Embryonic facial prominence (tissue), 1 donor: ENCODE results near the gene EXO1.
"Not testable (repeated sequence)": the region's sequence is repeated elsewhere in the genome, so short reads cannot be mapped to it uniquely, and the experiment has no call there.

Experiments used
- DNase-seq: peaks from one replicate; pipeline ENCODE4 v3.0.0-alpha.2; 2016; ENCODE audit errors: extremely low spot score

EXO1 gene

DNA sequence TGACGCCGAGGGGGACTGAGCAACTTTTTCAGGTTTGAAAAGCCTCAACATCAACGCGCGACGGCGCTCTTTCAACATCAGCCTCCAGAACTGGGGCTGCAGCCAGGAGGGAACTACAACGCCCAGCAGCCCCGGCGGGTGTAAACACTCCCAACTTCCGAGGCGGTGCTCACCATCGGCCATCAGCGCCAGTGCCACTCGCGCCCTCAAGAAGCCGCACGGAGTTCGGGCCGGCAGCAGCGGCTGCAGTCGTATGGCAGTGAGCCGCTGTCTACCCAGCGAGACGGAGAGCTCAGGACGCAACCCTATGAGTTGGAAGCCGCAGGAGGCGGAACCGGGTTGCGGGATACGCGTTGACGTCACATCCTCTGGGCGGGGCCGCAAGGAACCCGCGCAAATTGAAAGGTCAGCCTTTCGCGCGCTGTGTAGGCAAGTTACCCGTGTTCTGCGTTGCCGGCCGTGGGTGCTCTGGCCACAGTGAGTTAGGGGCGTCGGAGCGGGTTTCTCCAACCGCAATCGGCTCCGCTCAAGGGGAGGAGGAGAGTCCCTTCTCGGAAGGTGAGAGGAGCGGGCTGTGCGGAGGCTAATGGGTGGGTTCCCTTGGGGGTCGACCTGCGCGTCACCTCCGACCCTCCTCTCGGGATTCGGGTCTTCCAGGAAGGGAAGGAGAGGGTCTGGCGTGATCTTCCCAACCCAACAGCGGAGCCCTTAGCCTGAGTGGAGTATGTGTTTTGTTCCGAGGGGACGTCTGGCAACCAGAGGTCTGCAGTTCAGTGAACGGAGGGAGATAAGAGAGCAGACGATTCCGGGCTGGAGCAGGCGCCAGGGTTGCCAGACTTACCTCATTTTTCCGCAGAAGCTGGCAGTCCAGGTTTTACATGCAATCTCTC is at the start of gene EXO1:
Gene EXO1, plus strand, starts transcription at position 409 of the 890 bp plus-strand sequence. CDS start 2,222 bp downstream, outside the sequence.
- peak; percentile 83 for DNase-seq

DNA sequence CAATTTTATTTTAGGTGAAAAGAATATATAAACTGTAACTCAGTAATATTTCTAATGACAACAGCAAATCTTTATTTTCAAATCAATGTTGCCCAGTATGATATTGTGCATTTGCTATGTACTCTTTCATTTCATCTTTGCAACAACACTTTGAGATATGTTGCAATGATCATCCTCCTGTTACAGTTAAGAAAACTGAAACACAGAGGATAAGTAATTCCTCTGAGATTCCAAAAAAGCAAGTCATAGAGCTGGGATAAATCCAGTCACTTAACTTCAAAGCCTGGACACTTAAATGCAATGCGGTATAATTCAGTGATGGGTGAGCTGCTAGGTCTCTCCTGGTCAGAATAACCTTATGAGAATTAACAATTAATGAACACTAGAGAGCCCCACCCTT is 48.6 kb upstream of the EXO1 start:
- no peak for DNase-seq

GRCh38 chr1:241800640-241801039 is 47.4 kb upstream of the EXO1 start:
- no peak for DNase-seq

- DNase-seq: no peak
These were observed 45.1 kb upstream of the EXO1 start for GRCh38 chr1:241802863-241803262.

- DNase-seq: not testable (repeated sequence)
These were observed 43.3 kb upstream of the EXO1 start for GRCh38 chr1:241804706-241805105.

GRCh38 chr1:241808265-241808664 is 39.7 kb upstream of the EXO1 start:
- no peak for DNase-seq

DNA sequence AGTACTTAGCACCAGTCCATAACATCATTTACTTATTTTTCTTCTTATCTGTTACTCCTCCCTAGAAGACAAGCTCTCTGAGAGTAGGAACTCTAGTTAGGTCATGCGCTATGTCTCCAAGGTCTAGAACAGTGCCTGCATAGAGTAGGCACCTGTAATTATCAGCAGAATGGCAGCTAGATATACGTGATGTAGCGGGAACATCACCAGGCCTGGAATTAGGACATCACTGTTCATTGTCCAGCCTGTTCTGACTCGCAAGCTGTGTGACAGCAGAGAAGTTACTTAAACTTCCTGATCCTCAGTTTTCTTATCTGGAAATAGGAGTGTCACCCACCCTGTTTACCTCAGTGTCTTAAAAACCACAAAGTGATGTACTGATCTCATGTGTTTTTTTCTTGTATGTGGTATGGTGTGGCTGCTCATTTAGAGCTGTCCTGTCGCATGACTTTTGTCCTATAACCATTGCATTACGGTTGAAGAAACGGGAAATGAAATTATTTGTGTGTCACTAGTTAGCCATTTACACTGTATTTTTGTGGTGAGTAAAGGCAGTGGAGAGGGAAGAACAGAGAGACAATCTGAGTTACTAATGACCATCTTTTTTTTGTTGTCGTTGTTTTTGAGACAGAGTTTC is 37.1 kb upstream of the EXO1 start:
- no peak for DNase-seq

DNA sequence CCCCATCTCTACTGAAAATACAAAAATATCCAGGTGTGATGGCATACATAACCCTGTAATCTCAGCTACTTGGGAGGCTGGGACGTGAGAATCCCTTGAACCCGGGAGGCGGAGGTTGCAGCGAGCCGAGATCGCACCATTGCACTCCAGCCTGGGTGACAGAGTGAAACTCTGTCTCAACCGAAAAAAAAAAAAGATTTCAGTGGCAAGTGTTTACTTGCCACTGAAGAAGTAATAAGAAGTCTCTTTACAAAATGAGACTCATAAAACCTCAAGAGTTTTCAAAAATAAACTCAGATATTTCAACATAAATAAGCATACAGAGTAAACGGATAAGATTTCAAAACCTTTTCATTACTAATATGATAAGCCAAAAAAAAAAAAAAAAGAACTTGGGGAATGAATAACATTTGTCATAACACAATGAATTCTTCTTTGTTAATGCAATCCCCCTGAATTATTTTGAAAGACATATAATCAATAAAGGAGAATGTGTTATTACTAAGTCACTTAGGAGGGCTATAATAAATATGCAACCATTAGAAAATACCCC is 34.2 kb upstream of the EXO1 start:
- DNase-seq: no peak

- DNase-seq: no peak
These were observed 32.0 kb upstream of the EXO1 start for GRCh38 chr1:241816008-241816407.

GRCh38 chr1:241817331-241817792 is 30.6 kb upstream of the EXO1 start:
- no peak for DNase-seq

- no peak for DNase-seq
These were observed 29.9 kb upstream of the EXO1 start for GRCh38 chr1:241817956-241818612.

GRCh38 chr1:241819340-241819866 is 28.6 kb upstream of the EXO1 start:
- no peak for DNase-seq

- no peak for DNase-seq
These were observed 26.6 kb upstream of the EXO1 start for GRCh38 chr1:241821363-241821762.

GRCh38 chr1:241822846-241823245 is 25.2 kb upstream of the EXO1 start:
- no peak for DNase-seq

DNA sequence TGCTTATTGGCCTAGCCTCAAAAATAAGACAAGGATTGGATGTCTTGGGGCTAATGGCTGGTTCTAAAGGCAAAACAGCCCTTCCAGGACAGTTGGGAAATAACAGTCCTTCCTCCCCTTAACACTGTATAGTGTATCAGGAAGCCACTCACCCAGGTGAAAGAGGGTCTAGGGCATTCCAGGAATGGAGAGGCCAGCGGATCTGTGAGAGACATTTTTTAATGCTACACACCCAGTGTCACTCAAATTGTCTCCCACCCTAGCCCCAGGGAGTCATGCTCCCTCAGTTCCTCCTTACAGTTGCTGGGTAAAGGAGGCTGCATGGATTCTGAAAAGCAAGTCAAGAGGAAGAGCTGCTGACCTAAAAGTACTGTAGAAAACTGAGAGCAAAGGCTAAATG is 24.1 kb upstream of the EXO1 start:
- DNase-seq: no peak

DNA sequence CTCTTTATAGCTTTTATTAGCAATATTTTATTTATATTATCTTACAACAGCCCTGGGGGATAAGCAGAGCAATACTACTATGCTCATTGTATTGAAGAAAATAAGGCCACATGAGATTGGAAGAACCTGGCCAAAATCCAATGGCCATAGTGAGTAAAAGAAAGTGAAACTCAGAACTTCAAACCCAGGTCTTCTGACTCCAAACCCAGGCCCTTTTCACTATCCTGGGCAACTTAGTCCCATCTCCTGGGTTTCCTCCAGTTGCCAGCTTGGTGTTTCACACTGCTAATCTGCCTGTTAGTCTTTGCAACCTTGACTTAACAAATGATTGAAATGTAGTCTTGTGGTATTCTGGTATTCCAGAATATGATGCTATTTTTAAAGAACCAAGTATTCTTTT is 22.4 kb upstream of the EXO1 start:
- no peak for DNase-seq

DNA sequence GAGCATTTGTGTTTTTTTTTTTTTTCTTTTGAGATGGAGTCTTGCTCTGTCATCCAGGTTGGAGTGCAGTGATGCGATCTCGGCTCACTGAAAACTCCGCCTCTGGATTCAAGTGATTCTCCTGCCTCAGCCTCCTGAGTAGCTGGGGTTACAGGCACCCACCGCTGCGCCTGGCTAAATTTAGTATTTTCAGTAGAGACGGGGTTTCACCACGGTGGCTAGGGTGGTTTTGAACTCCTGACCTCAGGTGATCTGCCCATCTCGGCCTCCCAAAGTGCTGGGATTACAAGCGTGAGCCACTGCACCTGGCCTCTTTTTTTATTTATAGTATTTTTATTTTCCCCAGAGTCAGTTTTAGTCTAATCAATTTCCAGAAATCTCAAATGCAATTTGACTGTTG is 21.4 kb upstream of the EXO1 start:
- DNase-seq: not testable (repeated sequence)

DNA sequence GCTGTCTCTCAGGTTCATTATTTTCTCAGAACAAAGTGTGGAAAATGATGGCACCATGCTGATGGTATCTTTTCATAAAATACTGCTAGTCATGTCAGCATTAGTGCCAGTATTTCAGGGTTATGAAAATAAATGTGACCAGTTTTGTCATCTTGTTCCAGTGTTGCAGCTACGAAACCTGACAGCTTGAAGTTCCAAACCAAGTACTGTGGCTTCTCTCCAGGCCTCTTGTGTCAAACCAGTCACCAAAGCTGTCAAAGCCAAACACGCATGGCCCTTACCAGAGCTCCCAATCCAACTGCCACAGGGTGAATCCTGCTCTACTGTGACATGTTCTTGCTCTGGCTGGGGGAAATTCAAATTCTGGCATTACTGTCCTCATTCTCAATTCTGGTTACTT is 20.7 kb upstream of the EXO1 start:
- DNase-seq: no peak

DNA sequence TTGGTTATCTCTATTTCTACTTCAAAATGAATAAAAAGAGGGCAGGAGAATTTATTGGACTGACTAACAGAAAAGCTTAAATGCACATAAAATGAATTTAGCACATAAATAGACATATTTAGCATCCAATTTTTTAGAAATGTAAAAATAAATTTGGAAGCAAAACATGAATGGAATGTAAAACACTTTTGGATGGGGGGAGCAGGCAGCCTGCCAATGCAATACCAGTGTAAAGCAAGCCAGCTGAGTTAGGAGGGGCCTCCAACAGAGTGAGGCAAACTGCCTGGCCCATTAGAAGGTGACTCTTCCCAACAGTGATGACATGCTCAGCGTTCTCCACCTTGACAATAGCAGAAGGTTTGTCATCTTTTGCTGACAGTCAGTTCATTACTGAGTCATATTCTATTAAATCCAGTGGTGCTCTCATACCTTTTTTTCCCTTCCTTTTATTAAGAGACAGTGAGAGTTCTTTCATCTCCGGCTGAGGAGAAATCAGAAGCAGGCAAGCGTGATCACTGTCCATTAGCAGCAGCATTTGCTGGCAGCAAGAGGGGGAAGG is 19.5 kb upstream of the EXO1 start:
- DNase-seq: no peak

GRCh38 chr1:241829468-241829867 is 18.5 kb upstream of the EXO1 start:
- no peak for DNase-seq

DNA sequence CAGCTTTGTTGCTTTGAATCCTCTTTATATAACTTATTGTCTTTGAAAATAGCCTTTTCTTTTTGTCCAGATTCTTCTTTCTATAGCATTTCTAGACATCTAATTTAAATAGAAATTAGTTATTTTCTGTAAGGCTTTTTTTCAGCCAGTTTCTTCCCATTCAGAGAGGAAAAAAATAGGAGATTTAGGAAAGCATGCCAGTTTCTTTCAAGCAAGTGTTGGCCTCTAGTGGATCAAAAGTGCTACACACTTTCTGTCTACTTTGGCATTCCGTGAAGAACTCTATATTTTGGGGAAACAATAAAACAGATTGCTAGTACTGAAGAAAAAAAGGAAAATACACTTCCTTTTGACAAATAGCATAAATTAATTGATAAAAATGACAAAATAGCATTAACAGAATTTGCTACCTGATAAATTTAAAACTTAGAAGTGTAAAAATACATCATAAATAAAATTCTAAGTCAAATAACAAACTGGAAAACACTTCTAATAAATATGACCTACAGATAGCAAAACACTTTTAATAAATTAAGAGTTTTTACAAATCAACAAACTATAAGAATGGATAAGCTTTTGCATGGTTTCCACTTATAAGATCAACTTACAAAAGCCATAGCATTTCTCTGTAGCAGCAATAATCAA is 13.1 kb upstream of the EXO1 start:
- DNase-seq: peak; percentile 60
